ENCODE results near the gene MTA1.

The MTA1 gene

DNA sequence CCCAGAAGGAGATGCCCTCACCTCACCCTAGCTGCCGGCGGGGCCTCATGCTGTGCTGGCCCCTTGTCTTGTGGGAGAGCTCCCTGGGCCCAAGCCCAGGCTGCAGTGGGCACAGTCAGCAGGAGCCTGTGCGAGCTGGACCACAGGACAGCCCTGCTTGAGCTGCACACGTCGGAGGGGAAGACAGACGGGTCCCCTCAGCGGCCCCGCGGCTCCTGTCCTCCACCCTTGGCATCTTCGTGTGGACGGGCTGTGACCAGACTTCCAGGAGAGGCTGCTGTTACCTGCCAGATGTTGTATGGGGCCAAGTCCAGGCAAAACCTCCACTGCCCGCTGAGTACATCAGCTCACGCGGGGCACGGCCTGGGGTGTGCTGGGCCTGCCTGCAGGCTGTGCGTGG, 30.7 kb upstream of the MTA1 start:
- H3K4me3 ChIP-seq (replicated peaks; ENCODE audit: insufficient read depth, low read length), result no peak overlapping the region
- DNase-seq (ENCODE audit: low read depth in 1 of 2, low spot score in 1 of 2), result no peak

DNA sequence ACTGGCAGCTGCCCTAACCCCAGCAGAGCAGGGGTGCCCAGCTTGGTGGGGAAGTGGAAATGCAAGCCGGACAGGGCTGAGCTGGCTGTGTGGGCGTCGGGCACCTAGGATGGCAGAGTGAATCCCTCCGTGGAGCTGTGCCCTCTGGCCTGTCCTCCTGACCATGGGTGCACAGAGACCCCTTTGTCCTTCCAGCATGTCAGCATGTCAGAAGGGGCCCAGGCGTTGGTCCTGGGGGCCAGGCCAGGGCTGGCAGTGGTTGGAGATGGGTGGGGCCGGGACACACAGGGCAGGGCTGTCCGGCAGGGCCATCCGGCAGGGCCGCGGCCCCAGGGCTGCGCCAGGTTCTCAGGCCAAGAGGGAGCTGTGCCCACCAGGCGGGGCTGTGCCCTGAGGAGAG, 30.1 kb upstream of the MTA1 start:
- Histone ChIP-seq H3K27me3 (ENCODE audit: insufficient read depth, poor library complexity, severe bottlenecking) (no peaks in the 10 kb centered on the region), H3K4me3 (replicated peaks; ENCODE audit: insufficient read depth, low read length) (no peak overlapping the region), H3K27ac (replicated peaks) (peak overlapping the region; percentile 70)
- DNase-seq (ENCODE audit: low read depth in 1 of 2, low spot score in 1 of 2), result no peak
- no peak for TF ChIP-seq POLR2AphosphoS5 (IDR thresholded peaks at IDR 0.05; ENCODE audit: low read depth)
- TF ChIP-seq, protein P1, sequence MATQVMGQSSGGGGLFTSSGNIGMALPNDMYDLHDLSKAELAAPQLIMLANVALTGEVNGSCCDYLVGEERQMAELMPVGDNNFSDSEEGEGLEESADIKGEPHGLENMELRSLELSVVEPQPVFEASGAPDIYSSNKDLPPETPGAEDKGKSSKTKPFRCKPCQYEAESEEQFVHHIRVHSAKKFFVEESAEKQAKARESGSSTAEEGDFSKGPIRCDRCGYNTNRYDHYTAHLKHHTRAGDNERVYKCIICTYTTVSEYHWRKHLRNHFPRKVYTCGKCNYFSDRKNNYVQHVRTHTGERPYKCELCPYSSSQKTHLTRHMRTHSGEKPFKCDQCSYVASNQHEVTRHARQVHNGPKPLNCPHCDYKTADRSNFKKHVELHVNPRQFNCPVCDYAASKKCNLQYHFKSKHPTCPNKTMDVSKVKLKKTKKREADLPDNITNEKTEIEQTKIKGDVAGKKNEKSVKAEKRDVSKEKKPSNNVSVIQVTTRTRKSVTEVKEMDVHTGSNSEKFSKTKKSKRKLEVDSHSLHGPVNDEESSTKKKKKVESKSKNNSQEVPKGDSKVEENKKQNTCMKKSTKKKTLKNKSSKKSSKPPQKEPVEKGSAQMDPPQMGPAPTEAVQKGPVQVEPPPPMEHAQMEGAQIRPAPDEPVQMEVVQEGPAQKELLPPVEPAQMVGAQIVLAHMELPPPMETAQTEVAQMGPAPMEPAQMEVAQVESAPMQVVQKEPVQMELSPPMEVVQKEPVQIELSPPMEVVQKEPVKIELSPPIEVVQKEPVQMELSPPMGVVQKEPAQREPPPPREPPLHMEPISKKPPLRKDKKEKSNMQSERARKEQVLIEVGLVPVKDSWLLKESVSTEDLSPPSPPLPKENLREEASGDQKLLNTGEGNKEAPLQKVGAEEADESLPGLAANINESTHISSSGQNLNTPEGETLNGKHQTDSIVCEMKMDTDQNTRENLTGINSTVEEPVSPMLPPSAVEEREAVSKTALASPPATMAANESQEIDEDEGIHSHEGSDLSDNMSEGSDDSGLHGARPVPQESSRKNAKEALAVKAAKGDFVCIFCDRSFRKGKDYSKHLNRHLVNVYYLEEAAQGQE (IDR thresholded peaks at IDR 0.05; ENCODE audit: insufficient replicate concordance, low read depth), result no peak
- TF ChIP-seq GABPA (IDR thresholded peaks at IDR 0.05; ENCODE audit: low read depth), result no peak
- no peak for TF ChIP-seq SPI1 (IDR thresholded peaks at IDR 0.05; ENCODE audit: borderline replicate concordance, low read depth)
- TF ChIP-seq, protein P2, sequence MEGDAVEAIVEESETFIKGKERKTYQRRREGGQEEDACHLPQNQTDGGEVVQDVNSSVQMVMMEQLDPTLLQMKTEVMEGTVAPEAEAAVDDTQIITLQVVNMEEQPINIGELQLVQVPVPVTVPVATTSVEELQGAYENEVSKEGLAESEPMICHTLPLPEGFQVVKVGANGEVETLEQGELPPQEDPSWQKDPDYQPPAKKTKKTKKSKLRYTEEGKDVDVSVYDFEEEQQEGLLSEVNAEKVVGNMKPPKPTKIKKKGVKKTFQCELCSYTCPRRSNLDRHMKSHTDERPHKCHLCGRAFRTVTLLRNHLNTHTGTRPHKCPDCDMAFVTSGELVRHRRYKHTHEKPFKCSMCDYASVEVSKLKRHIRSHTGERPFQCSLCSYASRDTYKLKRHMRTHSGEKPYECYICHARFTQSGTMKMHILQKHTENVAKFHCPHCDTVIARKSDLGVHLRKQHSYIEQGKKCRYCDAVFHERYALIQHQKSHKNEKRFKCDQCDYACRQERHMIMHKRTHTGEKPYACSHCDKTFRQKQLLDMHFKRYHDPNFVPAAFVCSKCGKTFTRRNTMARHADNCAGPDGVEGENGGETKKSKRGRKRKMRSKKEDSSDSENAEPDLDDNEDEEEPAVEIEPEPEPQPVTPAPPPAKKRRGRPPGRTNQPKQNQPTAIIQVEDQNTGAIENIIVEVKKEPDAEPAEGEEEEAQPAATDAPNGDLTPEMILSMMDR (IDR thresholded peaks at IDR 0.05; ENCODE audit: insufficient read depth, low read length), result no peak

More for the DNA sequence above, 30.7 kb upstream of the MTA1 start:
- peak overlapping the region; percentile 70 for H3K27ac ChIP-seq (replicated peaks)
- no peaks in the 10 kb centered on the region for H3K27me3 ChIP-seq (ENCODE audit: insufficient read depth, poor library complexity, severe bottlenecking)
- TF ChIP-seq SPI1 (IDR thresholded peaks at IDR 0.05; ENCODE audit: borderline replicate concordance, low read depth), result no peak
- no peak for TF ChIP-seq GABPA (IDR thresholded peaks at IDR 0.05; ENCODE audit: low read depth)
- TF ChIP-seq POLR2AphosphoS5 (IDR thresholded peaks at IDR 0.05; ENCODE audit: low read depth), result no peak
- TF ChIP-seq, protein P2 (IDR thresholded peaks at IDR 0.05; ENCODE audit: insufficient read depth, low read length), result no peak
- TF ChIP-seq, protein P1 (IDR thresholded peaks at IDR 0.05; ENCODE audit: insufficient replicate concordance, low read depth), result no peak

DNA sequence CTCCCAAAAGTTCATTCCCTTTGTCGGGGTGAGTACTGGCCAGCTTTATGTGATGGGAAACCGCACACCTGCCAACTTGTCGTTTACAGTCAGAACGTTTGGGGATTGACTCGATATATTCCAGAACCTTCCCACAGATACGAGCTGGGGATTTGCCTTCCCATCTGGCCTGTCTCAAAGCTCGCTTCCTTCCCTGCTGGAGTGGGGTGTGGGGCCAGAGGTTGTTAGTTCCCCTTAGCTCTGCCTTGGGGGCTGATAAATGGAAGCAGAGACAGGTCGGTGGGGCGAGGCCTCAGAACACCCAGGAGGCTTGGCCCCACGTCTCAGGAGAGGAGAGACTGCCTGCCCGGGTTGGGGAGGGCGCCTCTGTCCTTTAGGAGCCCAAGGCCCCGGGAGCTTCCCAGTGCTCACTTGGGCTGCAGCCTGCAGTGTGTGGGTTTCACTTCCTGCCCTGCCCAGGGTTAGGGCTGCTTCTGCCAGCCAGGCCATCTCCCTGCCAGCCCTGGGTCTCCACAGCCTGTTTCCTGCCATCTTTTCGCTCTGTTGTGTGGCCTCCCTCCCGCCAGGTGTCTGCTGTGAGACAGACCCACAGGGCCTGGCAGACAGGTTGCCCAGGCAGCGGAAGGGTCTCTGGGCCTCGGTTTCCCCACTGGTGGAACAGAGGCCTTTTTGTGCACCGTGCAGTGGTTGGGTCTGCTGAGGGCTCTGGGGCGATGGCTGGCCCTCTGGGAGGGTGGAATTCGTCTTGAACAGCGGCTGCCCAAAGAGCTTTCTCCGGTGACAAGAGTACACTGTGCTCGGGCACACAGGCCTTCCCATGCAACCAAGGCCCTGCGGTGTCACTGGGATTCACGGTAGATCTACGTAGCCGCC, 29.4 kb upstream of the MTA1 start:
- Histone ChIP-seq H3K27ac (replicated peaks) (peak overlapping the region; percentile 70), H3K27me3 (ENCODE audit: insufficient read depth, poor library complexity, severe bottlenecking) (no peaks in the 10 kb centered on the region), H3K4me3 (replicated peaks; ENCODE audit: insufficient read depth, low read length) (no peak overlapping the region)
- DNase-seq (ENCODE audit: low read depth in 1 of 2, low spot score in 1 of 2), result peak; percentile 48 to 66
- TF ChIP-seq, protein P2 (IDR thresholded peaks at IDR 0.05; ENCODE audit: insufficient read depth, low read length), result no peak
- TF ChIP-seq GABPA (IDR thresholded peaks at IDR 0.05; ENCODE audit: low read depth), result no peak
- TF ChIP-seq POLR2AphosphoS5 (IDR thresholded peaks at IDR 0.05; ENCODE audit: low read depth), result no peak
- TF ChIP-seq, protein P1 (IDR thresholded peaks at IDR 0.05; ENCODE audit: insufficient replicate concordance, low read depth), result no peak
- TF ChIP-seq SPI1 (IDR thresholded peaks at IDR 0.05; ENCODE audit: borderline replicate concordance, low read depth), result no peak; the same call in 1 of the 2 replicates

All from HL-60 (cell line).